Mucosa of stomach (tissue), 1 donor: Measurements from ENCODE around the gene RNU1-2.
"Not testable (repeated sequence)": the region's sequence is repeated elsewhere in the genome, so short reads cannot be mapped to it uniquely, and the experiment has no call there.

Experiments
- H3K27me3 ChIP-seq: one replicate; pipeline ENCODE4 v1.7.0; 2013; ENCODE audit warnings: mild to moderate bottlenecking, low read length; ENCODE audit not compliant: control insufficient read depth, insufficient read depth
- H3K36me3 ChIP-seq: one replicate; pipeline ENCODE4 v1.7.0; 2013; ENCODE audit warnings: low read length; ENCODE audit not compliant: control insufficient read depth, insufficient read depth
- H3K4me1 ChIP-seq: one replicate; pipeline ENCODE4 v1.7.0; 2013; ENCODE audit warnings: mild to moderate bottlenecking, low read length; ENCODE audit not compliant: control insufficient read depth, insufficient read depth
- H3K4me3 ChIP-seq: one replicate; pipeline ENCODE4 v1.7.0; 2013; ENCODE audit warnings: low read length
- H3K9ac ChIP-seq: one replicate; pipeline ENCODE4 v1.7.0; 2013; ENCODE audit warnings: mild to moderate bottlenecking, low read length, moderate library complexity
- H3K9me3 ChIP-seq: one replicate; pipeline ENCODE4 v1.7.0; 2013; ENCODE audit warnings: mild to moderate bottlenecking, low read length, moderate library complexity; ENCODE audit not compliant: control insufficient read depth
- donor health status: Pancreatic carcinoma.

Gene RNU1-2

DNA sequence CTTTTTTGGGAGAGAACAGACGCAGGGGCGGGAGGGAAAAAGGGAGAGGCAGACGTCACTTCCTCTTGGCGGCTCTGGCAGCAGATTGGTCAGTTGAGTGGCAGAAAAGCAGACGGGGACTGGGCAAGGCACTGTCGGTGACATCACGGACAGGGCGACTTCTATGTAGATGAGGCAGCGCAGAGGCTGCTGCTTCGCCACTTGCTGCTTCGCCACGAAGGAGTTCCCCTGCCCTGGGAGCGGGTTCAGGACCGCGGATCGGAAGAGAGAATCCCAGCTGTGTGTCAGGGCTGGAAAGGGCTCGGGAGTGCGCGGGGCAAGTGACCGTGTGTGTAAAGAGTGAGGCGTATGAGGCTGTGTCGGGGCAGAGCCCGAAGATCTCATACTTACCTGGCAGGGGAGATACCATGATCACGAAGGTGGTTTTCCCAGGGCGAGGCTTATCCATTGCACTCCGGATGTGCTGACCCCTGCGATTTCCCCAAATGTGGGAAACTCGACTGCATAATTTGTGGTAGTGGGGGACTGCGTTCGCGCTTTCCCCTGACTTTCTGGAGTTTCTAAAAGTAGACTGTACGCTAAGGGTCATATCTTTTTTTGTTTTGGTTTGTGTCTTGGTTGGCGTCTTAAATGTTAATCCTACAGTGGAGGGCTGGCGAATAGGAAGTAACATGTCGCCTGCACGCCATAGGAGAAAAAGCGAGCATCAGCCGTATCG lies at the start of gene RNU1-2:
Gene RNU1-2, plus strand, starts transcription at position 383 of the 718 bp plus-strand sequence.
- Histone ChIP-seq H3K9ac (peak within 1 kb of the TSS; percentile 71), H3K4me3 (peak within 1 kb of the TSS; percentile 25)
- H3K9me3 ChIP-seq: not testable (repeated sequence)

DNA sequence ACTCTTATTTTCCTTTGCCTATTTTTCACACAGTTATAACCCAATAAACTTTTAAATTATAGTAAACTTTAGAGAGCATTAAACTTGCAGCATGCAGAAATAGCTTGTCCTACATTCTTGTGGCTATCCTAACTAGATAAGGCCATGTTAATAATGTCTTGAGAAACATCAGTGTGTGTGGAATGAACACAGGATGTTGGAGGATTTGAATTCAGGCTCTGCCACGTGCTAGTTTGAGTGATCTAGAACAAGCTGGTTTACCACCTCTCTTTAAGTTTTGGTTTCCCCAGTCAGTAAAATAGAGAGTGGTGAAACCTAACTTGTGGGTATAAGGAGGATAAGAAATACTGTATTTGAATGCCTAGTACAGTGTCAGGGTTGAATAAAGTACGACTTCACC lies 39.6 kb upstream of the RNU1-2 start:
- H3K36me3 ChIP-seq, H3K27me3 ChIP-seq, H3K4me1 ChIP-seq, H3K9ac ChIP-seq, H3K4me3 ChIP-seq, H3K9me3 ChIP-seq: not testable (repeated sequence)

More for the DNA sequence above, at the start of gene RNU1-2:
- H3K4me1 ChIP-seq, H3K27me3 ChIP-seq, H3K36me3 ChIP-seq: not testable (repeated sequence)

DNA sequence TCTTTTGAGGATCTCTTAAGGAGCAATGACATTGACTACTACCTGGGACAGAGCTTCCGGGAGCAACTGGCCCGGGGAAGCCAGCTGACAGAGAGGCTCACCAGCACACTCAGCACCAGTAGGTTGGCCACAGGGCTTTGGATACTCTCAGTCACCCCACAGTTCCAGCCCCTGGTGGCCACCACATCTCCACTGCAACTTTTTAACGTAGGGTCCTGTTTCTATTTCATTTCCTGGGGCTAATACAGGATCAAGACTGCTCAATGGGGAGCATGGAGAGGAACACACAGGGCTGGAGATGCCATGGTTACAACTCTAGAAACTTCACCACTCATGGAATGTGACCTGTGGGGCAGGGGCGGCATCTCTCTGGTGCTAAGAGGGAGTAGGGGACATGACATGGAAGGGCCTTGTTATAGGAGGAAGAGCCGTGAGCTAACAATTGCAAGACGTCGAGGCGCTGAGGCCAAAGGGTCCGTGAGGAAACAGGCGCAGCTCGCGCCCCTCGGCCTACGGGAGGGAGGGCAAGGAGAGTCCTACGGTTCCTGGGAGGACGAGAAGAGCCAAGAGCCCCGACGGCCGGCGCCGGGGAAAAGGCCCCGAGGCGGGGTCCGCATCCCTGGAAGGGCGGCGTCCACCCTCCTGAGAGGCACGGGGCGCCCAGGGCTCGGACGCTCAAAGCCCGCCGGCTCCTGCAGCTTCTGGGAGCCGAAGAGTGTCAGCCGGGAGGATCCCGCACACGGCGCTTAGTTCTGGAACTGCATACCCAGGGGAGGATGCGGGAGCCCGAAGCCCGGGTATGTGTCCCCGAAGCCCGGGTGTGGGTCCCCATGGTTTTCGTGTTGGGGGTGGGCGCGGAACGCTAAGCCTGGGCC lies 36.4 kb upstream of the RNU1-2 start:
- not testable (repeated sequence) for H3K9me3 ChIP-seq, H3K4me1 ChIP-seq, H3K27me3 ChIP-seq, H3K4me3 ChIP-seq, H3K36me3 ChIP-seq, H3K9ac ChIP-seq

DNA sequence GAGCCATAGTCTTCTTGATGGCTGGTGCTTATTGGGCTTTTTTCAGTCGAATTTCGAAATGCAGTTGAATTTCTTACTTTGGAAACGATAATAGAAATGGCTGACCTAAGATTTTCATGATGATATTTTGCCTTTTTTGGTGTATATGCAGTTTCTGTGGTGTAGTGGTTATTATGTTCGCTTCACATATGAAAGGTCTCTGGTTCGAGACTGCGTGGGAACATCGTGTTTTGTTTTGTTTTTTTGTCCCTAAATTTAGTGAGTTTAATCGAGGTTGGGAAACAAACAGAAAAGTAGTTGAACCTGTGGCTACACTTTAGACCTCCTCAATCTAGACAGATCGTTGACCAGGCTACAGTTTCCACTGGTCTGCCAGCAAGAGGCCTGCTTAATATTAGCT lies 35.7 kb upstream of the RNU1-2 start:
- H3K9me3 ChIP-seq, H3K36me3 ChIP-seq, H3K9ac ChIP-seq, H3K4me3 ChIP-seq, H3K4me1 ChIP-seq, H3K27me3 ChIP-seq: not testable (repeated sequence)

DNA sequence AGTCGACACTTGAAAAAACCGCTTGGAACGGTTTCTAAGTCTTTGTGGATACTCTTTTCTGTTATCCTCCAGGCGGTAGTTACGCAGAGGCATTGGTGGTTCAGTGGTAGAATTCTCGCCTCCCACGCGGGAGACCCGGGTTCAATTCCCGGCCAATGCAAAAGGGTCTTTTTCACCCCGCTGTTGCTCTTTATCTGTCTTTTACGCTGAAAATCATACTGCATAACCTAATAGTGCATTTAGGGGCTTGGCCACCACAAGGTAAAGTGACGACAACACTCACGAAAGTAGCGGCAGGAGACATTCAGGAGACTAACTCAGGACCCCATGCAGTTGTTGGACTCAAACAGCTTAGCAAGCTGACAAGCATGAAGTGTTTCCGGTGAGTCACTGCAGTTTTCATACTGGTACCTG lies 33.9 kb upstream of the RNU1-2 start:
- not testable (repeated sequence) for H3K9me3 ChIP-seq, H3K4me3 ChIP-seq, H3K36me3 ChIP-seq, H3K9ac ChIP-seq, H3K27me3 ChIP-seq, H3K4me1 ChIP-seq

DNA sequence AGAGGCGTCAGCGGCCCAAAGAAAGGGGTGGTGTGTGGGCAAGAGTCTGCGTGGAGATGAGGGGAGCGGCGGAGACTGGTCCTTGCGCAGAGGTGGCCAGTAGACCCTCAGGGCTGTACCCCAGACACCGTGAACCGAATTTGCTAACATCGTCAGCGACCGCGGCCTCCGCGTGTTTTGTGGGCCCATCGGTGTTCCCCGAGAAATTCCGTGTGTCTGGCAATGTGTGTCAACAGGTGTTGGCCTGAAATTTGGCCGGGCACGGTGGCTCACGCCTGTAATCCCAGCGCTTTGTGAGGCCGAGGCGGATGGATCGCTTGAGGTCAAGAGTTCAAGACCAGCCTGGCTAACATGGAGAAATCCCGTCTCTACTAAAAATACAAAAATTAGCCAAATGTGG lies 33.4 kb upstream of the RNU1-2 start:
- not testable (repeated sequence) for H3K9me3 ChIP-seq, H3K27me3 ChIP-seq, H3K9ac ChIP-seq, H3K4me1 ChIP-seq, H3K36me3 ChIP-seq, H3K4me3 ChIP-seq

DNA sequence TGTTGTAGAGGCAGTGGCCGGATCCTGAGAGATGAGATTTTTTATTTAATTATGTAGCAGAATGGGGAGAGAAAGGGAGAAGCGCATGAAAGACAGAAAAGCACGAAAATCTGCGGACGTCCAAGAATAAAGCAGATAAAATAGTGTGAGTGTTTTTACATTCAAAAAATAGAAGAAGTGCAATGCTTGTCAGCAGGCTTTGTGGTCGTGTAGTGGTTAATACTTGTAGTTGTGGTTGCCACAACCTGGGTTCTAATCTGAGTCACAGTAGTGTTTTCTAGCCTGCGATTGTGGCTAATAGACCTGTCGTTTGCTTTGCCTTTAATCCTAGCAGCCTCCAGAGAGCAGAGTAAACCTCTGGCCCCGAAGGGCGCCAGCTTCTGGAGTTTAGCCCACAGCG lies 32.8 kb upstream of the RNU1-2 start:
- H3K9ac ChIP-seq, H3K4me3 ChIP-seq, H3K9me3 ChIP-seq, H3K27me3 ChIP-seq, H3K36me3 ChIP-seq, H3K4me1 ChIP-seq: not testable (repeated sequence)

DNA sequence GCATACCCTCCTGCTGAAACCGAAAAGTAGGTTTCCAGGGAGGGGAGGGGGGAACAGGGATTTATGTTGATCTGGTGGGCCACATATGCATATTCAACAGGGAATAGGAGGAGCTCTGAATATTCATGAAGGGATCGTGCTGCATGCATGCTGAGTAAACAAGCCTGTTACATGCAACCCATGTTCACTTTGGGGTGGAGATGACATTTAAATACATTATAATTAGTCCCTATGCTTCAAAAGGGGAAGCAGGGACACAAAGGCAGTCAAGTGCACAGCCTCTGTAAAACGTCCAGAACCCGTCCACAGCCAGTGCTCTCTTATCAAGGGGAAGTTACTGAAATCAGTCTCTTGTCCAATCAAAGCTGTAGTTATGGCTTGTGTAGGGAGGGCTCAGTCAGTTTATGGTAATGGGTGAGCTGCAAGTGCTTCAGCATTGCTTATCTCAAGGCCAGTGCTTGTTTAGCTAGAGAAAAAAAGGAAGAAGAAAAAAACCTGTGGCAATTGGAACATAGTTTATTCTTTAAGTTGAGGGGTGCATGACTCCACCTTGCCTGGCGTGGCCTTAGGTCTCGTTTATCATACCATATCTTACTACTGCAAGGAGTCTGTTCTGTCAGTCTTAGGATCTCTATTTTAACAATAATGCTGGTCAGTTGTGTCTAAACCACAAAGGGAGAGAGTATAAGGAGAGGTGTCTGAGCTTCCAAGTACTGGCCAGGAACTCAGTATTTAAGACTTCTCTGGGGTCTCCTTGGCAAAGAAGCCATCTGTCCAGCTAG lies 28.7 kb upstream of the RNU1-2 start:
- H3K27me3 ChIP-seq: not testable (repeated sequence)

DNA sequence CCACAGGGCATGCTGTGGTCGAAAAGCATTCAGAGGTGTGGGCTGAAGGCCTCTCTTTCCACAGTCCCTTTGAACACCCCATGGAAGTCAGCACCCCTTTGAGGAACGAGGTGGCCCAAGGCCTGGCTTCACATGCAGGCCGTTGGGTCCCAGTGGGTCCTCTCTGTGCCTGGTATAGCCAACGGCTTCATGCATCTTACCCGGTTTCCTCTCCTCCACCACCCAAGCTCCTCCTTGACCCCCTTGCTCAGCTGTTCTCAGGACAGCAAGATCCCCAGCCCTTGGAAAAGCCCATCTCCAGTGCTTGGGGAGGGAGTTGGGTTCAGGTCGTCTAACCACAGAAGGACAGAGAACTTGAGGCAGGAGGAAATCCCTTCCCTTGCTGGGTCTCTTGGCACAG lies 27.0 kb upstream of the RNU1-2 start:
- H3K4me1 ChIP-seq, H3K9me3 ChIP-seq, H3K27me3 ChIP-seq, H3K36me3 ChIP-seq, H3K9ac ChIP-seq, H3K4me3 ChIP-seq: not testable (repeated sequence)

More for the DNA sequence above, 28.7 kb upstream of the RNU1-2 start:
- H3K4me1 ChIP-seq, H3K4me3 ChIP-seq, H3K9me3 ChIP-seq, H3K36me3 ChIP-seq, H3K9ac ChIP-seq: not testable (repeated sequence)

DNA sequence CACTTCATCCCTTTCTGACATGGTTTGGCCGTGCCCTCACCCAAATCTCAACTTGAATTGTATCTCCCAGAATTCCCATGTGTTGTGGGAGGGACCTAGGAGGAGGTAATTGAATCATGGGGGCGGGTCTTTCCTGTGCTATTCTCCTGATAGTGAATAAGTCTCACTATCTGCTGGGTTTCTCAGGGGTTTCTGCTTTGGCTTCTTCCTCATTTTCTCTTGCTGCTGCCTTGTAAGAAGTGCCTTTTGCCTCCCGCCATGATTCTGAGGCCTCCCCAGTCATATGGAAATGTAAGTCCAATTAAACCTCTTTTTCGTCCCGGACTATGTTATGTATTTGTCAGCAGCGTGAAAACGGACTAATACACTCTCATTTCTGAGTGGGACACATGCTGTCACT lies 25.8 kb upstream of the RNU1-2 start:
- H3K27me3 ChIP-seq, H3K36me3 ChIP-seq, H3K4me1 ChIP-seq, H3K4me3 ChIP-seq, H3K9me3 ChIP-seq, H3K9ac ChIP-seq: not testable (repeated sequence)

DNA sequence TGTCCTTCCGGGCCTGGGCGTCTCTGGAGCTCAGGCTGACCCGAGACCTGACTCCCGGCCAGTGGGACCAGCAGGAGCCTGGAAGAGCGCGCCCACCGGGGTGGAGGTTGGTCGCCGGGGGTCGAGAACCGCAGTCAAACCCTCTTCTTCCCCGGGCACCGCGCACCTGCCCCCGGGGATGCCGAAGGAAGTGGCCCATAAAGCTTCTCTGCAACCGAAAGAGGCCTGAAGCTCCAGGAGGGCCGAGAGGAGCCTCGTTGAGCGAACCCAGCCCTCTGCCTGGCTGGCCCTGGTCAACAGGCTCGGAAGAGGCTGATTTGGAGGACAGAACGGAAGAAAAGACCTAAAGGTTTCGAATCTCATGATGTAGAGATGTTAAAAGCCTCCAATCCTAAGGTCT lies 24.6 kb upstream of the RNU1-2 start:
- H3K9ac ChIP-seq, H3K9me3 ChIP-seq, H3K4me1 ChIP-seq, H3K36me3 ChIP-seq, H3K4me3 ChIP-seq, H3K27me3 ChIP-seq: not testable (repeated sequence)
